GM12892 (cell line): ENCODE measurements around the gene NSDHL.

Experiments used
- POLR2A ChIP-seq: IDR thresholded peaks from 2 replicates; pipeline ENCODE4 v1.6.1; 2011; ENCODE audit warnings: low read depth, low read length, control low read depth
- POLR2AphosphoS5 ChIP-seq: IDR thresholded peaks from 2 replicates; pipeline ENCODE4 v1.6.1; 2011; ENCODE audit warnings: low read depth, low read length, control low read depth

DNA sequence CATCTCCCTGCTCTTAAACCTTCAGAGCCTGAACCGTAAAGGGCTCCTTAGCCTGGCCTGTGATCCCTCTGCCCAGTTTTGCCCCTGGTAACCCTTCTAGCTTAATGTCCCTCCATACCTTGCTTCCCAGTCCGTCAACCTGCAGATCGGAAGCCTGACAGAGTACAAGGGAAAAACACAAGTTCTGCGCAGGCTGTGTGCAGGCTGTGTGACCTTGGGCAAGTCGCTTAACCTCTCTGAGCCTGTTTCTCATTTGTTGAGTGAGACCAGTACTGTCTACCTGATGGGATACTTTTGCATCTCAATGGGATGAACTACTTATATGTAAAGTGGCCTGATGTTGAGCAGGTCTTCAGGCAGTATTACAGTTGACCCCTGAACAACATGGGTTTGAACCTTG lies 1.7 kb downstream of the NSDHL start:
- TF ChIP-seq POLR2A = no peak
- no peak for TF ChIP-seq POLR2AphosphoS5
